HL-60 (cell line): Measurements from ENCODE around the gene TJP2.

ENCODE experiments used
- DNase-seq, 2 experiments: peaks; one replicate each; pipeline ENCODE4 v3.0.0-alpha.2; 2010 to 2020; ENCODE audit warnings: low read depth in 1 of 2, low spot score in 1 of 2
- H3K27ac ChIP-seq: fragments of 250-450 bp; sonication (Bioruptor Pico); replicated peaks from 2 replicates; pipeline ENCODE4 v1.5.1; 2020; ENCODE audit warnings: mild to moderate bottlenecking, moderate library complexity
- H3K27me3 ChIP-seq: fragments of 250-450 bp; sonication (Bioruptor Pico); 2 replicates; pipeline ENCODE4 v1.5.1; 2021; ENCODE audit warnings: mild to moderate bottlenecking, moderate library complexity; ENCODE audit not compliant: insufficient read depth, poor library complexity, severe bottlenecking
- H3K4me3 ChIP-seq: replicated peaks from 2 replicates; pipeline ENCODE4 v1.5.1; 2011; ENCODE audit warnings: mild to moderate bottlenecking, control low read depth, low read length; ENCODE audit not compliant: insufficient read depth
- GABPA ChIP-seq: IDR thresholded peaks from 2 replicates; pipeline ENCODE4 v1.6.1; 2012; ENCODE audit warnings: low read depth
- POLR2AphosphoS5 ChIP-seq: IDR thresholded peaks from 2 replicates; pipeline ENCODE4 v1.6.1; 2012; ENCODE audit warnings: low read depth
- SPI1 ChIP-seq: IDR thresholded peaks from 2 replicates; pipeline ENCODE4 v1.6.1; 2012; ENCODE audit warnings: low read depth, mild to moderate bottlenecking, borderline replicate concordance
- TF ChIP-seq, protein P1 (sequence below): IDR thresholded peaks from 2 replicates; pipeline ENCODE4 v1.6.1; 2012; ENCODE audit warnings: low read depth; ENCODE audit not compliant: insufficient replicate concordance
- TF ChIP-seq, protein P2 (sequence below): IDR thresholded peaks from one replicate; pipeline ENCODE4 v1.5.1; 2011; ENCODE audit warnings: low read length, control low read depth, inconsistent platforms; ENCODE audit not compliant: insufficient read depth

TJP2 gene

DNA sequence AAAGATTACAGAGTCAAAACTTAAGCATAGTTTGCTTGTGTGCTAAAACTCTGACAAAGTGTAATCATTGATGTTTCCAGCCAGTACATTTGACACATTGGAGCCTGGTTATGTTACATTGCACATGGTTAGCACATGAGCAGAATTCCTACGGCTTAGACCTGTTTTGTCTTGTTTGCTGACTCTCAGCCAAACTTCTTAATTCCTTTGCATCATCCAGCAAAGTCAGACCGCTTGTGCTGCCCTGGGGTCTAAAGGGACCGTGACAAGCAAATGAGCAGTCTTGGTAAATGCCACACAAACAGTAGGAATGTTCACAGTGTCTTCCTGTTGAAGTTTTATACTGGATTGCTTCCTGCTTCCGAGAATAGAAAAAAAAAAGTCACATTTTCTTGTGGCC, 79.0 kb downstream of the TJP2 start:
- Histone ChIP-seq H3K27ac (no peak overlapping the region), H3K4me3 (no peak overlapping the region), H3K27me3 (no peaks in the 10 kb centered on the region)
- TF ChIP-seq, protein P1, sequence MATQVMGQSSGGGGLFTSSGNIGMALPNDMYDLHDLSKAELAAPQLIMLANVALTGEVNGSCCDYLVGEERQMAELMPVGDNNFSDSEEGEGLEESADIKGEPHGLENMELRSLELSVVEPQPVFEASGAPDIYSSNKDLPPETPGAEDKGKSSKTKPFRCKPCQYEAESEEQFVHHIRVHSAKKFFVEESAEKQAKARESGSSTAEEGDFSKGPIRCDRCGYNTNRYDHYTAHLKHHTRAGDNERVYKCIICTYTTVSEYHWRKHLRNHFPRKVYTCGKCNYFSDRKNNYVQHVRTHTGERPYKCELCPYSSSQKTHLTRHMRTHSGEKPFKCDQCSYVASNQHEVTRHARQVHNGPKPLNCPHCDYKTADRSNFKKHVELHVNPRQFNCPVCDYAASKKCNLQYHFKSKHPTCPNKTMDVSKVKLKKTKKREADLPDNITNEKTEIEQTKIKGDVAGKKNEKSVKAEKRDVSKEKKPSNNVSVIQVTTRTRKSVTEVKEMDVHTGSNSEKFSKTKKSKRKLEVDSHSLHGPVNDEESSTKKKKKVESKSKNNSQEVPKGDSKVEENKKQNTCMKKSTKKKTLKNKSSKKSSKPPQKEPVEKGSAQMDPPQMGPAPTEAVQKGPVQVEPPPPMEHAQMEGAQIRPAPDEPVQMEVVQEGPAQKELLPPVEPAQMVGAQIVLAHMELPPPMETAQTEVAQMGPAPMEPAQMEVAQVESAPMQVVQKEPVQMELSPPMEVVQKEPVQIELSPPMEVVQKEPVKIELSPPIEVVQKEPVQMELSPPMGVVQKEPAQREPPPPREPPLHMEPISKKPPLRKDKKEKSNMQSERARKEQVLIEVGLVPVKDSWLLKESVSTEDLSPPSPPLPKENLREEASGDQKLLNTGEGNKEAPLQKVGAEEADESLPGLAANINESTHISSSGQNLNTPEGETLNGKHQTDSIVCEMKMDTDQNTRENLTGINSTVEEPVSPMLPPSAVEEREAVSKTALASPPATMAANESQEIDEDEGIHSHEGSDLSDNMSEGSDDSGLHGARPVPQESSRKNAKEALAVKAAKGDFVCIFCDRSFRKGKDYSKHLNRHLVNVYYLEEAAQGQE = no peak
- TF ChIP-seq, protein P2, sequence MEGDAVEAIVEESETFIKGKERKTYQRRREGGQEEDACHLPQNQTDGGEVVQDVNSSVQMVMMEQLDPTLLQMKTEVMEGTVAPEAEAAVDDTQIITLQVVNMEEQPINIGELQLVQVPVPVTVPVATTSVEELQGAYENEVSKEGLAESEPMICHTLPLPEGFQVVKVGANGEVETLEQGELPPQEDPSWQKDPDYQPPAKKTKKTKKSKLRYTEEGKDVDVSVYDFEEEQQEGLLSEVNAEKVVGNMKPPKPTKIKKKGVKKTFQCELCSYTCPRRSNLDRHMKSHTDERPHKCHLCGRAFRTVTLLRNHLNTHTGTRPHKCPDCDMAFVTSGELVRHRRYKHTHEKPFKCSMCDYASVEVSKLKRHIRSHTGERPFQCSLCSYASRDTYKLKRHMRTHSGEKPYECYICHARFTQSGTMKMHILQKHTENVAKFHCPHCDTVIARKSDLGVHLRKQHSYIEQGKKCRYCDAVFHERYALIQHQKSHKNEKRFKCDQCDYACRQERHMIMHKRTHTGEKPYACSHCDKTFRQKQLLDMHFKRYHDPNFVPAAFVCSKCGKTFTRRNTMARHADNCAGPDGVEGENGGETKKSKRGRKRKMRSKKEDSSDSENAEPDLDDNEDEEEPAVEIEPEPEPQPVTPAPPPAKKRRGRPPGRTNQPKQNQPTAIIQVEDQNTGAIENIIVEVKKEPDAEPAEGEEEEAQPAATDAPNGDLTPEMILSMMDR = no peak
- TF ChIP-seq GABPA (no peak), SPI1 (no peak), POLR2AphosphoS5 (no peak)
- no peak for DNase-seq

DNA sequence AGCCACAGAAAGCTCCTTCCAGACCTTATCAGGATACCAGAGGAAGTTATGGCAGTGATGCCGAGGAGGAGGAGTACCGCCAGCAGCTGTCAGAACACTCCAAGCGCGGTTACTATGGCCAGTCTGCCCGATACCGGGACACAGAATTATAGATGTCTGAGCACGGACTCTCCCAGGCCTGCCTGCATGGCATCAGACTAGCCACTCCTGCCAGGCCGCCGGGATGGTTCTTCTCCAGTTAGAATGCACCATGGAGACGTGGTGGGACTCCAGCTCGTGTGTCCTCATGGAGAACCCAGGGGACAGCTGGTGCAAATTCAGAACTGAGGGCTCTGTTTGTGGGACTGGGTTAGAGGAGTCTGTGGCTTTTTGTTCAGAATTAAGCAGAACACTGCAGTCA, 80.1 kb downstream of the TJP2 start:
- Histone ChIP-seq H3K27me3 (no peaks in the 10 kb centered on the region), H3K4me3 (no peak overlapping the region), H3K27ac (no peak overlapping the region)
- no peak for DNase-seq
- TF ChIP-seq, protein P2 = no peak
- TF ChIP-seq, protein P1 = no peak

DNA sequence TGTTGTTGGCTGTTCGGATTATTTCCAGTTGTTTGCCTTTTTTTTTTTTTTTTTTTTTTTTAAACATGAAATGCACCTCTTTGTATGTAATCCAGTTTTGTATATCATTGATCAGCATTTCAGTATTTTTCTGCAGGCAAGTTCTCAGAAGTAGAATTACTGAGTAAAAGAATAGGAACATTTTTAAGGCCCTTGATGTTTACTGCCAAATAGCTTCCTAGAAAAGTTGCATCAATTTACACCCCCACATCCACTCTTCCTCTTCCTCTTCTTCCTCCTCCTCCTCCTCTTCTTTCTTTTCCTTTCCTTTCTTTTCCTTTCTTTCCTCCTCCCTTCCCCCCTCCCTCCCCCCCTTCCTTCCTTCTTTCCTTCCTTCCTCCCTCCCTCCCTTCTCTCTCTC, 81.5 kb downstream of the TJP2 start:
- Histone ChIP-seq H3K27ac (no peak overlapping the region), H3K4me3 (no peak overlapping the region), H3K27me3 (no peaks in the 10 kb centered on the region)
- no peak for DNase-seq
- TF ChIP-seq SPI1 = no peak
- TF ChIP-seq, protein P2 = no peak
- no peak for TF ChIP-seq GABPA
- no peak for TF ChIP-seq POLR2AphosphoS5
- TF ChIP-seq, protein P1 = no peak
